ENCODE measurements around the gene SEC23IP. TPM values are rescaled to one million over a fixed set of nuclear protein-coding genes. Genes with fewer than 3 reads are reported as not detected.
"Not testable (repeated sequence)": the region's sequence is repeated elsewhere in the genome, so short reads cannot be mapped to it uniquely, and the experiment has no call there.

Gene SEC23IP
- total RNA-seq, 1 donor from 2014 or later = 59.0 TPM

GRCh38 chr10:119862524-119862923 is 30.0 kb upstream of the SEC23IP start:
- Mint-ChIP-seq H3K9me3 (peaks cover 14% of the 10 kb centered on the region), H3K36me3 (peaks cover 17% of the 10 kb centered on the region), H3K27me3 (ENCODE audit: low read depth) (no peaks in the 10 kb centered on the region), H3K4me1 (peaks cover 6% of the 10 kb centered on the region), H3K27ac (no peak overlapping the region), H3K4me3 (no peak overlapping the region)
- no peak for DNase-seq (ENCODE audit: low spot score in 2 of 2, unreplicated experiment in 2 of 2)
- no peak for TF ChIP-seq CTCF (IDR thresholded peaks at IDR 0.05; ENCODE audit: unreplicated experiment)

- Mint-ChIP-seq H3K4me1 (peaks cover 11% of the 10 kb centered on the region), H3K27me3 (ENCODE audit: low read depth) (no peaks in the 10 kb centered on the region), H3K36me3 (peaks cover 17% of the 10 kb centered on the region), H3K9me3 (peaks cover 14% of the 10 kb centered on the region), H3K27ac (no peak overlapping the region), H3K4me3 (no peak overlapping the region)
- DNase-seq (ENCODE audit: low spot score in 2 of 2, unreplicated experiment in 2 of 2) = no peak
- TF ChIP-seq CTCF (IDR thresholded peaks at IDR 0.05; ENCODE audit: unreplicated experiment) = no peak
Observed at GRCh38 chr10:119863951-119864565, 28.5 kb upstream of the SEC23IP start.

GRCh38 chr10:119865699-119866240 is 26.8 kb upstream of the SEC23IP start:
- peaks cover 14% of the 10 kb centered on the region for H3K9me3 Mint-ChIP-seq
- no peaks in the 10 kb centered on the region for H3K27me3 Mint-ChIP-seq (ENCODE audit: low read depth)
- no peak overlapping the region for H3K27ac Mint-ChIP-seq
- no peak for TF ChIP-seq CTCF (IDR thresholded peaks at IDR 0.05; ENCODE audit: unreplicated experiment)
- H3K36me3 Mint-ChIP-seq = peaks cover 17% of the 10 kb centered on the region
- no peak overlapping the region for H3K4me3 Mint-ChIP-seq
- no peak for DNase-seq (ENCODE audit: low spot score in 2 of 2, unreplicated experiment in 2 of 2)
- peaks cover 15% of the 10 kb centered on the region for H3K4me1 Mint-ChIP-seq

GRCh38 chr10:119867317-119867716 is 25.2 kb upstream of the SEC23IP start:
- peaks cover 17% of the 10 kb centered on the region for H3K36me3 Mint-ChIP-seq
- H3K27ac Mint-ChIP-seq = peak overlapping the region; percentile 78
- no peak for TF ChIP-seq CTCF (IDR thresholded peaks at IDR 0.05; ENCODE audit: unreplicated experiment)
- H3K27me3 Mint-ChIP-seq (ENCODE audit: low read depth) = no peaks in the 10 kb centered on the region
- H3K4me1 Mint-ChIP-seq = peaks cover 25% of the 10 kb centered on the region
- H3K9me3 Mint-ChIP-seq = peaks cover 14% of the 10 kb centered on the region
- H3K4me3 Mint-ChIP-seq = no peak overlapping the region
- DNase-seq (ENCODE audit: low spot score in 2 of 2, unreplicated experiment in 2 of 2) = no peak

- H3K27me3 Mint-ChIP-seq (ENCODE audit: low read depth); H3K9me3 Mint-ChIP-seq; H3K4me3 Mint-ChIP-seq; DNase-seq (ENCODE audit: low spot score in 2 of 2, unreplicated experiment in 2 of 2): not testable (repeated sequence)
- Mint-ChIP-seq H3K36me3 (peaks cover 11% of the 10 kb centered on the region), H3K4me1 (peaks cover 32% of the 10 kb centered on the region), H3K27ac (peak overlapping the region; percentile 3)
Observed at GRCh38 chr10:119869398-119869797, 23.1 kb upstream of the SEC23IP start.

GRCh38 chr10:119871881-119872609 is 20.5 kb upstream of the SEC23IP start:
- H3K4me3 Mint-ChIP-seq = peak overlapping the region; percentile 88
- no peak for TF ChIP-seq CTCF (IDR thresholded peaks at IDR 0.05; ENCODE audit: unreplicated experiment)
- peak; percentile 25 to 60 for DNase-seq (ENCODE audit: low spot score in 2 of 2, unreplicated experiment in 2 of 2)

More at GRCh38 chr10:119871881-119872609, 20.5 kb upstream of the SEC23IP start:
- H3K4me1 Mint-ChIP-seq = peaks cover 32% of the 10 kb centered on the region
- no peaks in the 10 kb centered on the region for H3K27me3 Mint-ChIP-seq (ENCODE audit: low read depth)
- no peaks in the 10 kb centered on the region for H3K9me3 Mint-ChIP-seq
- no peaks in the 10 kb centered on the region for H3K36me3 Mint-ChIP-seq
- H3K27ac Mint-ChIP-seq = peak overlapping the region; percentile 94
